HepG2 (cell line): ENCODE data around the gene CAMK4. TPM values are rescaled to one million over a fixed set of nuclear protein-coding genes. Genes with fewer than 3 reads are reported as not detected.

ENCODE experiments used
- ATAC-seq: fragments of 200-7000 bp; cut with Tn5 transposase; 3 replicates; pipeline ENCODE4 v1.9.1; 2020; ENCODE audit warnings: mild to moderate bottlenecking, moderate library complexity
- BruUV-seq: library from RNA; stranded (reverse); fragments of 400-500 nt; replicated peaks from 2 replicates; lab custom pipeline; 2021; lab: Mats Ljungman, UMichigan
- CTCF ChIA-PET: fragments of 300-600 bp; formaldehyde crosslinking; extraction: SDS; loops from one replicate; lab custom pipeline; 2021; ENCODE audit warnings: low total read pairs, inconsistent platforms, low intra/inter-chr PET ratio; lab: Yijun Ruan, JAX
- POLR2A ChIA-PET: fragments of 350-600 bp; sonication (Branson Sonifier 250); formaldehyde crosslinking; loops from one replicate; lab custom pipeline; 2020; ENCODE audit warnings: antibody characterized with exemption, inconsistent platforms; lab: Yijun Ruan, JAX
- DNase-seq: peaks from one replicate; pipeline ENCODE4 v3.0.0-alpha.2; 2015; ENCODE audit warnings: low spot score
- FAIRE-seq: peaks from 3 replicates; lab custom pipeline; 2011; peaks lifted over from hg19 to GRCh38; lab: Jason Lieb, UNC
- H2AFZ ChIP-seq: one replicate; pipeline ENCODE4 v1.6.1; 2011; ENCODE audit warnings: low read length, inconsistent platforms
- H3K27ac ChIP-seq: fragments of 300-600 bp; 3 replicates; pipeline ENCODE4 v1.8.0; 2011; ENCODE audit warnings: mixed run types, mild to moderate bottlenecking, mixed read lengths, low read length, inconsistent platforms; ENCODE audit not compliant: insufficient read depth; ENCODE audit errors: extremely low read length
- H3K27me3 ChIP-seq, 2 experiments: fragments of 200-600 bp in 1 of 2; 2 replicates in 1 of 2; 3 replicates in 1 of 2; pipeline versions ENCODE4 v1.6.0 to v1.8.0; 2011; ENCODE audit warnings: low read length in 2 of 2, mild to moderate bottlenecking in 2 of 2, moderate library complexity in 2 of 2, inconsistent platforms in 1 of 2; ENCODE audit not compliant: insufficient read depth in 2 of 2, control insufficient read depth in 1 of 2
- H3K36me3 ChIP-seq, 2 experiments: fragments of 200-600 bp in 1 of 2; replicated peaks in 1 of 2; 2 replicates in 1 of 2; 3 replicates in 1 of 2; pipeline versions ENCODE4 v1.5.1 to v1.8.0; 2011; ENCODE audit warnings: low read length in 2 of 2, inconsistent platforms in 1 of 2; ENCODE audit not compliant: insufficient read depth in 2 of 2, control insufficient read depth in 1 of 2
- H3K4me1 ChIP-seq: 2 replicates; pipeline ENCODE4 v1.5.1; 2012; ENCODE audit warnings: low read length, inconsistent platforms; ENCODE audit not compliant: insufficient read depth
- H3K4me2 ChIP-seq: 2 replicates; pipeline ENCODE4 v1.6.0; 2011; ENCODE audit warnings: low read depth, low read length, inconsistent platforms
- H3K4me3 ChIP-seq, 3 experiments: fragments of 200-600 bp in 1 of 3; sonication (generic), shearing (Covaris generic) in 1 of 3; replicated peaks in 1 of 3; 2 replicates each; pipeline ENCODE4 v1.5.1; 2011 to 2016; ENCODE audit warnings: low read length in 3 of 3, inconsistent platforms in 2 of 3, low read depth in 2 of 3, mild to moderate bottlenecking in 2 of 3, control low read depth in 1 of 3, mixed read lengths in 1 of 3; ENCODE audit not compliant: insufficient read depth in 1 of 3
- H3K79me2 ChIP-seq: one replicate; pipeline ENCODE4 v1.6.1; 2011; ENCODE audit warnings: low read length, inconsistent platforms; ENCODE audit not compliant: insufficient read depth
- H3K9ac ChIP-seq: 2 replicates; pipeline ENCODE4 v1.6.0; 2011; ENCODE audit warnings: mild to moderate bottlenecking, low read depth, low read length, inconsistent platforms; ENCODE audit not compliant: insufficient read depth
- H3K9me3 ChIP-seq: 2 replicates; pipeline ENCODE4 v1.5.1; 2012; ENCODE audit warnings: mild to moderate bottlenecking, low read length
- H4K20me1 ChIP-seq: 2 replicates; pipeline ENCODE4 v1.6.0; 2011; ENCODE audit warnings: inconsistent platforms, mild to moderate bottlenecking, low read length, moderate library complexity; ENCODE audit not compliant: insufficient read depth
- CREB1 ChIP-seq, 2 experiments: fragments of 450-650 bp in 1 of 2; IDR thresholded peaks; 2 replicates each; pipeline ENCODE4 v1.6.1; 2016 to 2017; ENCODE audit warnings: control low read depth in 1 of 2, mild to moderate bottlenecking in 1 of 2, missing compliant biosample characterization in 1 of 2, missing genetic modification characterization in 1 of 2
- GATAD2A ChIP-seq: IDR thresholded peaks from 2 replicates; pipeline ENCODE4 v1.6.1; 2016
- MED8 ChIP-seq: sonication (generic); formaldehyde crosslinking; IDR thresholded peaks from 2 replicates; pipeline ENCODE4 v1.8.1; 2023; ENCODE audit warnings: mild to moderate bottlenecking, missing genetic modification reagents; ENCODE audit not compliant: insufficient replicate concordance
- MIXL1 ChIP-seq: IDR thresholded peaks from 2 replicates; pipeline ENCODE4 v1.6.1; 2016
- REL ChIP-seq: sonication (generic); formaldehyde crosslinking; conservative IDR thresholded peaks from 2 replicates; pipeline ENCODE4 v1.8.0; 2022; ENCODE audit warnings: mild to moderate bottlenecking, missing genetic modification reagents, moderate library complexity
- ZNF234 ChIP-seq: sonication (generic); formaldehyde crosslinking; conservative IDR thresholded peaks from 2 replicates; pipeline ENCODE4 v1.5.1; 2020; ENCODE audit warnings: mild to moderate bottlenecking, missing genetic modification reagents
- ZNF619 ChIP-seq: sonication (generic); formaldehyde crosslinking; IDR thresholded peaks from 2 replicates; pipeline ENCODE4 v1.4.0; 2020; ENCODE audit warnings: mild to moderate bottlenecking, missing genetic modification reagents
- WGBS: methylation state at CpG from one replicate; pipeline ENCODE4 v1.1.6; 2017; ENCODE audit warnings: low lambda C conversion rate; 5-methylcytosine and 5-hydroxymethylcytosine counted together
- in situ Hi-C: cut with HindIII; loops from 2 replicates; pipeline ENCODE4 v1.10.0; 2017; ENCODE audit warnings: low pct_unique_long_range_greater_than_20kb; ENCODE audit not compliant: extremely low pct_ligation_motif_present
- intact Hi-C: fragments of 100-400 bp; cut with micrococcal nuclease; formaldehyde crosslinking; loops from one replicate; pipeline ENCODE4 v1.10.0; 2022; ENCODE audit not compliant: unreplicated experiment
- polyA plus RNA-seq, 8 experiments: library from polyadenylated mRNA; depleted of rRNA in 3 of 8; stranded (reverse) in 7 of 8; unstranded in 1 of 8; fragments of >200 nt; fragmentation: Illumina TruSeq in 4 of 8; extraction: Trizol in 4 of 8; gene quantifications; 2 replicates each; pipeline versions ENCODE4 v1.2.1 to v1.2.3, GENCODE V29; 2011 to 2016; ENCODE audit warnings: low read depth in 4 of 8, missing spikeins in 1 of 8, mixed read lengths in 1 of 8; ENCODE audit not compliant: insufficient read depth in 1 of 8
- total RNA-seq, 5 experiments: library from RNA; depleted of rRNA; stranded (reverse); fragments of >200 nt; fragmentation: Illumina TruSeq; extraction: Trizol; gene quantifications; 2 replicates each; pipeline ENCODE4 v1.2.3, GENCODE V29; 2016; ENCODE audit warnings: low read depth in 1 of 5

The CAMK4 gene
- total and polyA plus RNA-seq, 2 of the 13 experiments (the other 11 are each of a cell fraction or from before 2014, with no cell fraction given), result not detected

- TF ChIP-seq GATAD2A (no peak), CREB1 (IDR thresholded peaks at IDR 0.05) (peak; percentile 56), CREB1 (CRISPR knock-in tag; IDR thresholded peaks at IDR 0.05) (no peak)
- no peaks in the 10 kb centered on the region for H4K20me1 ChIP-seq
- peaks cover 1 to 28% of the 10 kb centered on the region in 2 experiments; a peak in 3 of 5 replicates for H3K27me3 ChIP-seq
- H3K36me3 ChIP-seq, result no peaks in the 10 kb centered on the region
- DNase-seq (no peak), FAIRE-seq (no peak), ATAC-seq (no peak)
- POLR2A ChIA-PET, result no interaction called here
- H3K27ac ChIP-seq, result no peak overlapping the region
- H2AFZ ChIP-seq, result no peak overlapping the region
- CTCF ChIA-PET, result no interaction called here
- 0% methylated on average over 1 of the region's 1 CpG for WGBS
- H3K9me3 ChIP-seq, result no peaks in the 10 kb centered on the region
- no peak overlapping the region for H3K4me3 ChIP-seq
- H3K4me2 ChIP-seq, result no peak overlapping the region
- in situ Hi-C loops, result no loop called here
- H3K4me1 ChIP-seq, result peaks cover 5% of the 10 kb centered on the region; the same call in 1 of the 2 replicates
- H3K9ac ChIP-seq, result no peak overlapping the region
- BruUV-seq, result no TSS peak
- H3K79me2 ChIP-seq, result no peaks in the 10 kb centered on the region
- intact Hi-C loops, result no loop called here
Measured at GRCh38 chr5:111221139-111221538, 3.0 kb upstream of the CAMK4 start.

GRCh38 chr5:111223101-111223786 lies 940 bp upstream of the CAMK4 start:
- CTCF ChIA-PET, result no interaction called here
- H3K9me3 ChIP-seq, result no peaks in the 10 kb centered on the region
- H3K4me3 ChIP-seq, result peak overlapping the region in 1 of 3 experiments; percentile 60; a peak in 1 of 6 replicates
- no TSS peak for BruUV-seq
- ATAC-seq, result peak; percentile 61
- intact Hi-C loops, result no loop called here
- no peaks in the 10 kb centered on the region for H3K36me3 ChIP-seq
- TF ChIP-seq ZNF234 (no peak), MED8 (no peak), MIXL1 (CRISPR knock-in tag) (no peak), REL (CRISPR knock-in tag) (no peak), ZNF619 (CRISPR knock-in tag) (no peak)
- TF ChIP-seq, all 625 proteins: peak for 0
- DNase-seq (no peak), FAIRE-seq (no peak)
- Histone ChIP-seq H3K9ac (no peak overlapping the region), H4K20me1 (no peaks in the 10 kb centered on the region), H3K27ac (no peak overlapping the region), H3K27me3 (peaks cover 1 to 33% of the 10 kb centered on the region in 2 experiments; a peak in 3 of 5 replicates), H3K4me1 (peaks cover 5% of the 10 kb centered on the region; the same call in 1 of the 2 replicates), H2AFZ (no peak overlapping the region), H3K4me2 (peak overlapping the region; percentile 65; the same call in 1 of the 2 replicates), H3K79me2 (no peaks in the 10 kb centered on the region)
- in situ Hi-C loops, result no loop called here
- 45% methylated on average over 5 of the region's 8 CpGs for WGBS
- POLR2A ChIA-PET, result no interaction called here
